Endothelial cell of umbilical vein (primary cell): ENCODE results near the gene JCAD. TPM values are rescaled to one million over a fixed set of nuclear protein-coding genes. Genes with fewer than 3 reads are reported as not detected.

ENCODE experiments used
- BruUV-seq: library from RNA; stranded (reverse); fragments of 400-500 nt; replicated peaks from 2 replicates; lab custom pipeline; 2021; lab: Mats Ljungman, UMichigan
- CTCF ChIA-PET: fragments of 300-600, 350-600 bp; sonication (Branson Sonifier 250); formaldehyde crosslinking; loops from one replicate; lab custom pipeline; 2021; ENCODE audit warnings: antibody characterized with exemption, inconsistent platforms; lab: Charles Lee
- POLR2A ChIA-PET: fragments of 300-600, 350-600 bp; sonication (Branson Sonifier 250); formaldehyde crosslinking; loops from one replicate; lab custom pipeline; 2021; ENCODE audit warnings: antibody characterized with exemption, inconsistent platforms; lab: Charles Lee
- DNase-seq: peaks from one replicate; pipeline ENCODE4 v3.0.0-alpha.2; 2011; ENCODE audit warnings: low read depth, low spot score
- FAIRE-seq: peaks from 2 replicates; lab custom pipeline; 2011; peaks lifted over from hg19 to GRCh38; lab: Jason Lieb, UNC
- H2AFZ ChIP-seq: 2 replicates; pipeline ENCODE4 v1.6.0; 2012; ENCODE audit warnings: low read depth, low read length, control low read depth, inconsistent platforms
- H3K27ac ChIP-seq: 2 replicates; pipeline ENCODE4 v1.5.1; 2011; ENCODE audit warnings: low read depth, mild to moderate bottlenecking, control low read depth, low read length, moderate library complexity; ENCODE audit not compliant: insufficient read depth
- H3K27me3 ChIP-seq, 2 experiments: 2 replicates each; pipeline versions ENCODE4 v1.6.0 to v1.6.1; 2011; ENCODE audit warnings: low read length in 2 of 2, mixed read lengths in 1 of 2; ENCODE audit not compliant: control insufficient read depth in 2 of 2, insufficient read depth in 2 of 2
- H3K36me3 ChIP-seq, 2 experiments: 2 replicates in 1 of 2; 3 replicates in 1 of 2; pipeline ENCODE4 v1.5.1; 2011; ENCODE audit warnings: low read length in 2 of 2, mild to moderate bottlenecking in 1 of 2, moderate library complexity in 1 of 2; ENCODE audit not compliant: control insufficient read depth in 2 of 2, insufficient read depth in 2 of 2; ENCODE audit errors: extremely low read depth in 1 of 2
- H3K4me1 ChIP-seq: 3 replicates; pipeline ENCODE4 v1.5.1; 2011; ENCODE audit warnings: mild to moderate bottlenecking, low read length; ENCODE audit not compliant: control insufficient read depth, insufficient read depth; ENCODE audit errors: extremely low read depth
- H3K4me2 ChIP-seq: 2 replicates; pipeline ENCODE4 v1.6.1; 2011; ENCODE audit warnings: low read length, control low read depth, mixed read lengths; ENCODE audit not compliant: insufficient read depth
- H3K4me3 ChIP-seq, 3 experiments: fragments of 200-600 bp in 1 of 3; sonication (generic), shearing (Covaris generic) in 1 of 3; replicated peaks in 1 of 3; 2 replicates each; pipeline ENCODE4 v1.5.1; 2011 to 2016; ENCODE audit warnings: control low read depth in 3 of 3, low read length in 3 of 3, mild to moderate bottlenecking in 2 of 3, inconsistent platforms in 1 of 3, low read depth in 1 of 3, moderate library complexity in 1 of 3; ENCODE audit not compliant: insufficient read depth in 1 of 3
- H3K79me2 ChIP-seq: 2 replicates; pipeline ENCODE4 v1.6.0; 2012; ENCODE audit warnings: low read length, inconsistent platforms; ENCODE audit not compliant: control insufficient read depth, insufficient read depth
- H3K9ac ChIP-seq: replicated peaks from 2 replicates; pipeline ENCODE3; 2011; ENCODE audit warnings: low read length, control low read depth; ENCODE audit not compliant: insufficient read depth; ENCODE audit errors: extremely low read depth
- H3K9me1 ChIP-seq: replicated peaks from 3 replicates; pipeline ENCODE4 v1.6.0; 2011; ENCODE audit warnings: mild to moderate bottlenecking, low read length; ENCODE audit not compliant: control insufficient read depth, insufficient read depth; ENCODE audit errors: extremely low read depth
- H3K9me3 ChIP-seq: replicated peaks from 2 replicates; pipeline ENCODE4 v1.5.1; 2012; ENCODE audit warnings: low read length, inconsistent platforms; ENCODE audit not compliant: control insufficient read depth, insufficient read depth
- H4K20me1 ChIP-seq: replicated peaks from 2 replicates; pipeline ENCODE3; 2011; ENCODE audit warnings: mild to moderate bottlenecking, low read length; ENCODE audit not compliant: control insufficient read depth, insufficient read depth; ENCODE audit errors: extremely low read depth
- EZH2 ChIP-seq: IDR thresholded peaks from 2 replicates; pipeline ENCODE4 v1.6.1; 2012; ENCODE audit warnings: borderline replicate concordance, low read depth, mild to moderate bottlenecking, moderate library complexity, low read length, inconsistent platforms; ENCODE audit not compliant: severe bottlenecking
- FOS ChIP-seq: IDR thresholded peaks from 2 replicates; pipeline ENCODE4 v1.6.1; 2011; ENCODE audit warnings: mild to moderate bottlenecking, low read length, moderate library complexity, borderline replicate concordance; ENCODE audit not compliant: insufficient read depth
- GATA2 ChIP-seq: IDR thresholded peaks from 2 replicates; pipeline ENCODE4 v1.7.0; 2011; ENCODE audit warnings: low read depth, mild to moderate bottlenecking, moderate library complexity, mixed read lengths, low read length; ENCODE audit not compliant: insufficient read length, insufficient read depth
- JUN ChIP-seq: IDR thresholded peaks from 2 replicates; pipeline ENCODE4 v1.6.1; 2011; ENCODE audit warnings: borderline replicate concordance, low read depth; ENCODE audit not compliant: insufficient read length, insufficient read depth
- MYC ChIP-seq: IDR thresholded peaks from one replicate; pipeline ENCODE4 v1.6.1; 2011; ENCODE audit warnings: mild to moderate bottlenecking, low read depth, low read length
- POLR2A ChIP-seq: IDR thresholded peaks from 2 replicates; pipeline ENCODE4 v1.6.1; 2012; ENCODE audit warnings: low read depth, mild to moderate bottlenecking, control low read depth, low read length
- POLR2AphosphoS5 ChIP-seq: IDR thresholded peaks from 2 replicates; pipeline ENCODE4 v1.6.1; 2012; ENCODE audit warnings: low read depth, mild to moderate bottlenecking, control low read depth, low read length, moderate library complexity; ENCODE audit not compliant: insufficient read depth
- dilution Hi-C: fragments of 300-500 bp; cut with MboI; formaldehyde crosslinking; loops from one replicate; pipeline ENCODE4 v1.15.0; 2019; ENCODE audit warnings: low sequenced_read_pairs; ENCODE audit not compliant: extremely low pct_ligation_motif_present
- intact Hi-C: fragments of 100-400 bp; cut with micrococcal nuclease; formaldehyde crosslinking; loops from one replicate; pipeline ENCODE4 v1.10.0; 2022
- polyA plus RNA-seq, 4 experiments: library from polyadenylated mRNA; depleted of rRNA in 3 of 4; stranded (reverse) in 3 of 4; unstranded in 1 of 4; fragments of >200 nt; gene quantifications; 2 replicates each; pipeline versions ENCODE4 v1.2.1 to v1.2.3, GENCODE V29; 2011 to 2012; ENCODE audit warnings: missing spikeins in 1 of 4
- total RNA-seq: library from RNA; stranded (reverse); gene quantifications from 2 replicates; pipeline ENCODE4 v1.2.3, GENCODE V29; 2021
- TF ChIP-seq, protein P1 (sequence below), 2 donors: IDR thresholded peaks; 1 replicate in 1 of 2; 2 replicates in 1 of 2; pipeline ENCODE4 v1.5.1; 2011; ENCODE audit warnings: low read length in 2 of 2, mild to moderate bottlenecking in 2 of 2, moderate library complexity in 2 of 2, control low read depth in 1 of 2, inconsistent platforms in 1 of 2, low read depth in 1 of 2; ENCODE audit not compliant: insufficient read depth in 1 of 2; ENCODE audit errors: extremely low read depth in 1 of 2
- TF ChIP-seq, protein P2 (sequence below): IDR thresholded peaks from 2 replicates; pipeline ENCODE4 v1.6.1; 2011; ENCODE audit not compliant: insufficient read depth, insufficient read length

Gene JCAD
- total and polyA plus RNA-seq, 2 donors (not counting 3 experiments of a cell fraction or from before 2014, with no cell fraction given) = 17.5 to 76.3 TPM

DNA sequence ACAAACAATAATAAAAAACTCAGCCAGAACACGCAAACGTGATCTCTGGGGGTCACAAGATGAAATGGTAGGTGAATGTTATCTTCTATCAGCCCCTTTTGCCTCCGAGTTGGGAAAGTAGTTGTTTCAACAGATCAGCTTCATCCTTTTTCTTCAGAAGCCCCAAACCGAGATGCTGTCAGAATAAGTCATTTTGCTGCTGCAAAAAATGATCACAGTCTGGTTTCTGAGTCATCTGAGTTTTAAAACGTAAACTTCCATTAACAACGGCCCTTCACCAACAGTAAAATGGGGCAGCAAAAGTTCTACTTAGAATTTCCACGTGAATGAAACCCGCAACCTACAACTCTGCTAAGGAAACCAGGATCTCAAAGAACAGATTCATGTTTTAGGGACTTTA is 44.9 kb downstream of the JCAD start:
- no peak overlapping the region for H3K9ac ChIP-seq
- H3K4me1 ChIP-seq = no peaks in the 10 kb centered on the region
- no peak overlapping the region for H3K27ac ChIP-seq
- DNase-seq (no peak), FAIRE-seq (no peak)
- intact Hi-C loops (no loop called here), dilution Hi-C loops (no loop called here)
- POLR2A ChIA-PET = no interaction called here
- no peak overlapping the region for H2AFZ ChIP-seq
- no peak overlapping the region for H3K4me3 ChIP-seq
- H3K9me1 ChIP-seq = no peaks in the 10 kb centered on the region
- no peaks in the 10 kb centered on the region for H3K79me2 ChIP-seq
- no peaks in the 10 kb centered on the region for H3K9me3 ChIP-seq
- no TSS peak for BruUV-seq
- no peaks in the 10 kb centered on the region for H3K27me3 ChIP-seq
- H4K20me1 ChIP-seq = no peaks in the 10 kb centered on the region
- peaks cover 9 to 12% of the 10 kb centered on the region in 2 experiments for H3K36me3 ChIP-seq
- TF ChIP-seq, protein P1, sequence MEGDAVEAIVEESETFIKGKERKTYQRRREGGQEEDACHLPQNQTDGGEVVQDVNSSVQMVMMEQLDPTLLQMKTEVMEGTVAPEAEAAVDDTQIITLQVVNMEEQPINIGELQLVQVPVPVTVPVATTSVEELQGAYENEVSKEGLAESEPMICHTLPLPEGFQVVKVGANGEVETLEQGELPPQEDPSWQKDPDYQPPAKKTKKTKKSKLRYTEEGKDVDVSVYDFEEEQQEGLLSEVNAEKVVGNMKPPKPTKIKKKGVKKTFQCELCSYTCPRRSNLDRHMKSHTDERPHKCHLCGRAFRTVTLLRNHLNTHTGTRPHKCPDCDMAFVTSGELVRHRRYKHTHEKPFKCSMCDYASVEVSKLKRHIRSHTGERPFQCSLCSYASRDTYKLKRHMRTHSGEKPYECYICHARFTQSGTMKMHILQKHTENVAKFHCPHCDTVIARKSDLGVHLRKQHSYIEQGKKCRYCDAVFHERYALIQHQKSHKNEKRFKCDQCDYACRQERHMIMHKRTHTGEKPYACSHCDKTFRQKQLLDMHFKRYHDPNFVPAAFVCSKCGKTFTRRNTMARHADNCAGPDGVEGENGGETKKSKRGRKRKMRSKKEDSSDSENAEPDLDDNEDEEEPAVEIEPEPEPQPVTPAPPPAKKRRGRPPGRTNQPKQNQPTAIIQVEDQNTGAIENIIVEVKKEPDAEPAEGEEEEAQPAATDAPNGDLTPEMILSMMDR (IDR thresholded peaks at IDR 0.05; ENCODE audit: extremely low read depth in 1 of 2, insufficient read depth in 1 of 2, low read depth in 1 of 2, low read length in 2 of 2) = no peak
- TF ChIP-seq GATA2 (no peak), FOS (no peak), MYC (no peak), POLR2AphosphoS5 (no peak), POLR2A (no peak), JUN (no peak), EZH2 (no peak)
- TF ChIP-seq, protein P2, sequence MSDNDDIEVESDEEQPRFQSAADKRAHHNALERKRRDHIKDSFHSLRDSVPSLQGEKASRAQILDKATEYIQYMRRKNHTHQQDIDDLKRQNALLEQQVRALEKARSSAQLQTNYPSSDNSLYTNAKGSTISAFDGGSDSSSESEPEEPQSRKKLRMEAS = no peak
- no peak overlapping the region for H3K4me2 ChIP-seq
- CTCF ChIA-PET = interaction anchor here (1.4 to 2.0 kb wide), 2 partner anchors 12 to 13 kb away, joined by 5 to 7 read pairs; no protein-coding TSS in a partner anchor
